HEK293 (cell line): Measurements from ENCODE around the gene PHKA1.
A peak's percentile ranks its signal among the peaks of the same experiment; 100 is the strongest.

Experiments used
- CTCF ChIA-PET: fragments of 350-600 bp; formaldehyde crosslinking; extraction: SDS; loops from one replicate; lab custom pipeline; 2021; ENCODE audit warnings: antibody characterized with exemption; lab: Yijun Ruan, JAX
- POLR2A ChIA-PET: fragments of 300-600 bp; formaldehyde crosslinking; extraction: SDS; loops from one replicate; lab custom pipeline; 2020; ENCODE audit warnings: antibody characterized with exemption, inconsistent platforms; lab: Yijun Ruan, JAX
- H3K27ac ChIP-seq: fragments of 200-500 bp; sonication (Bioruptor generic); 2 replicates; pipeline ENCODE4 v1.5.1; 2014; ENCODE audit warnings: low read depth, low read length, control low read depth, inconsistent platforms; ENCODE audit errors: extremely low read depth
- H3K36me3 ChIP-seq, 2 experiments: fragments of 200-500 bp in 1 of 2; sonication (Bioruptor generic) in 1 of 2; 1 replicate in 1 of 2; 2 replicates in 1 of 2; pipeline ENCODE4 v1.5.1; 2014 to 2017; ENCODE audit warnings: inconsistent platforms in 2 of 2, low read length in 2 of 2; ENCODE audit not compliant: control insufficient read depth in 2 of 2, insufficient read depth in 1 of 2
- H3K4me1 ChIP-seq: fragments of 200-500 bp; sonication (Bioruptor generic); 2 replicates; pipeline ENCODE4 v1.5.1; 2014; ENCODE audit warnings: mild to moderate bottlenecking, low read length, inconsistent platforms; ENCODE audit not compliant: control insufficient read depth, insufficient read depth
- H3K4me3 ChIP-seq: 2 replicates; pipeline ENCODE4 v1.5.1; 2011; ENCODE audit warnings: low read depth, mild to moderate bottlenecking, control low read depth, low read length, moderate library complexity
- H3K9me3 ChIP-seq: fragments of 200-500 bp; sonication (Bioruptor generic); 2 replicates; pipeline ENCODE4 v1.5.1; 2014; ENCODE audit warnings: low read depth, low read length, inconsistent platforms; ENCODE audit not compliant: control insufficient read depth, insufficient read depth
- GLIS1 ChIP-seq: fragments of 450-650 bp; formaldehyde crosslinking; IDR thresholded peaks from 2 replicates; pipeline ENCODE4 v1.5.1; 2016; ENCODE audit warnings: missing biosample characterization, missing genetic modification characterization
- PATZ1 ChIP-seq: fragments of 450-650 bp; formaldehyde crosslinking; IDR thresholded peaks from 2 replicates; pipeline ENCODE4 v1.5.1; 2016; ENCODE audit warnings: missing biosample characterization, missing genetic modification characterization
- PRDM10 ChIP-seq: fragments of 450-650 bp; formaldehyde crosslinking; IDR thresholded peaks from 2 replicates; pipeline ENCODE4 v1.5.1; 2016; ENCODE audit warnings: missing biosample characterization, missing genetic modification characterization
- ZBTB17 ChIP-seq: fragments of 450-650 bp; formaldehyde crosslinking; IDR thresholded peaks from 2 replicates; pipeline ENCODE4 v1.5.1; 2016; ENCODE audit warnings: missing biosample characterization, missing genetic modification characterization
- ZFHX2 ChIP-seq: fragments of 450-650 bp; formaldehyde crosslinking; conservative IDR thresholded peaks from 2 replicates; pipeline ENCODE4 v1.5.1; 2016; ENCODE audit warnings: missing biosample characterization, missing genetic modification characterization
- ZFP3 ChIP-seq: fragments of 450-650 bp; formaldehyde crosslinking; IDR thresholded peaks from 2 replicates; pipeline ENCODE4 v1.5.1; 2016; ENCODE audit warnings: low read depth, missing biosample characterization, missing genetic modification characterization
- ZNF121 ChIP-seq: fragments of 450-650 bp; formaldehyde crosslinking; IDR thresholded peaks from 2 replicates; pipeline ENCODE4 v1.5.1; 2016; ENCODE audit warnings: missing biosample characterization, missing genetic modification characterization
- ZNF2 ChIP-seq: fragments of 450-650 bp; formaldehyde crosslinking; IDR thresholded peaks from 2 replicates; pipeline ENCODE4 v1.5.1; 2016; ENCODE audit warnings: missing biosample characterization, missing genetic modification characterization
- ZNF274 ChIP-seq, 2 experiments: fragments of 200-500 bp in 1 of 2; fragments of 450-650 bp in 1 of 2; sonication (Bioruptor generic) in 1 of 2; formaldehyde crosslinking in 1 of 2; IDR thresholded peaks; 2 replicates each; pipeline versions ENCODE4 v1.5.1 to v1.6.1; 2014 to 2016; ENCODE audit warnings: borderline replicate concordance in 1 of 2, inconsistent platforms in 1 of 2, low read length in 1 of 2, missing biosample characterization in 1 of 2, missing genetic modification characterization in 1 of 2
- ZNF335 ChIP-seq: fragments of 450-650 bp; formaldehyde crosslinking; conservative IDR thresholded peaks from 2 replicates; pipeline ENCODE4 v1.5.1; 2016; ENCODE audit warnings: missing biosample characterization, missing genetic modification characterization
- ZNF362 ChIP-seq: fragments of 450-650 bp; formaldehyde crosslinking; IDR thresholded peaks from 2 replicates; pipeline ENCODE4 v1.5.1; 2016; ENCODE audit warnings: missing biosample characterization, missing genetic modification characterization
- ZNF366 ChIP-seq: fragments of 450-650 bp; formaldehyde crosslinking; conservative IDR thresholded peaks from 2 replicates; pipeline ENCODE4 v1.5.1; 2016; ENCODE audit warnings: missing biosample characterization, missing genetic modification characterization
- ZSCAN18 ChIP-seq: fragments of 450-650 bp; formaldehyde crosslinking; IDR thresholded peaks from 2 replicates; pipeline ENCODE4 v1.5.1; 2016; ENCODE audit warnings: missing biosample characterization, missing genetic modification characterization
- TF ChIP-seq, protein P1 (sequence below): fragments of 450-650 bp; formaldehyde crosslinking; IDR thresholded peaks from 2 replicates; pipeline ENCODE4 v1.5.1; 2017; ENCODE audit warnings: missing biosample characterization, missing genetic modification characterization
- TF ChIP-seq, protein P2 (sequence below): fragments of 450-650 bp; formaldehyde crosslinking; IDR thresholded peaks from 2 replicates; pipeline ENCODE4 v1.5.1; 2016; ENCODE audit warnings: missing biosample characterization, missing genetic modification characterization

The PHKA1 gene

DNA sequence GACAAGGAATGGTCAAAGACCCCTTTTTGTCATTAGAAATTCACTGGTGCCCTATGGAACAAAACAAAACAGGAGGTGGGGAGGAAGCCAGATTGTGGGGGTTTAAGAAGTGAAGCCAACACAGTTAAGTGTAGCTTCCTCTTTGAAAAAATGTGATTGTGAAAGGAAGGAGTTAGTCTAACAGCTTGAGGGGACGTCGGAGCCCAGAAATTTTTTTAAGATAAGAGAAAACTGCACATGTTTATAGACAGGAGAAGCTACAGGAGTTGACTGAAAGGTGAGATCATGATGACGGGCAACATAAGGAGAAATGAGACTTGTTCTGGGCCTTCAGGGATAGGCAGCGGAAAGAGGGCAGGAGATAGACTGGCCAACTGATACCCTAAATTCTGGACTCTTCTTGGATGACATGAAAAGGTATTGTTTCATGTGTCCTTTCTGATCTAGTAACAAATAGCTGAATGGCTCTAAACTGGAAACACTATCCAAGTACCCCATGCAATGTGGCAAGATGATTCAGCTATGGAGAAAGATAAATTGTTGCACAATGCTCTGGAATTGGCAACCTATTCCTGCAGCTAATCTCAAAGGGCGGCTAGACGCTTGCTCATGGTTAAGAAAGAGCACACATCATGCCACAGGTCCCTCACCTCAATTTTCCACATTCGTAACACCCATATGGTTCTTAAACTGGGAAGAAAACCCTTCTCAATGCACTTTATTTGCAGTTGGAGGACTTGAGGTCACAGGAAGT, 137.8 kb downstream of the PHKA1 start (continued):
- TF ChIP-seq, protein P1, sequence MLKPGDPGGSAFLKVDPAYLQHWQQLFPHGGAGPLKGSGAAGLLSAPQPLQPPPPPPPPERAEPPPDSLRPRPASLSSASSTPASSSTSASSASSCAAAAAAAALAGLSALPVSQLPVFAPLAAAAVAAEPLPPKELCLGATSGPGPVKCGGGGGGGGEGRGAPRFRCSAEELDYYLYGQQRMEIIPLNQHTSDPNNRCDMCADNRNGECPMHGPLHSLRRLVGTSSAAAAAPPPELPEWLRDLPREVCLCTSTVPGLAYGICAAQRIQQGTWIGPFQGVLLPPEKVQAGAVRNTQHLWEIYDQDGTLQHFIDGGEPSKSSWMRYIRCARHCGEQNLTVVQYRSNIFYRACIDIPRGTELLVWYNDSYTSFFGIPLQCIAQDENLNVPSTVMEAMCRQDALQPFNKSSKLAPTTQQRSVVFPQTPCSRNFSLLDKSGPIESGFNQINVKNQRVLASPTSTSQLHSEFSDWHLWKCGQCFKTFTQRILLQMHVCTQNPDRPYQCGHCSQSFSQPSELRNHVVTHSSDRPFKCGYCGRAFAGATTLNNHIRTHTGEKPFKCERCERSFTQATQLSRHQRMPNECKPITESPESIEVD (tag by site-specific recombination) = no peak
- TF ChIP-seq ZFP3 (tag by site-specific recombination) = no peak
- TF ChIP-seq ZFHX2 (tag by site-specific recombination) = no peak
- no peak for TF ChIP-seq GLIS1
- no peak for TF ChIP-seq ZSCAN18
- TF ChIP-seq ZNF121 (tag by site-specific recombination) = no peak

- H3K27ac ChIP-seq = no peak overlapping the region
- TF ChIP-seq PATZ1 (0 out of 2 replicates have a peak, but pooled peaks have one; percentile 19), ZNF362 (tag by site-specific recombination) (peak; percentile 94), ZNF366 (no peak), ZBTB17 (peak; percentile 23; the same call in 1 of the 2 replicates), ZNF2 (peak; percentile 4; the same call in 1 of the 2 replicates), PRDM10 (tag by site-specific recombination) (peak; percentile 74), ZNF274 (IDR thresholded peaks at IDR 0.05; ENCODE audit: low read length) (no peak), ZNF274 (tag by site-specific recombination; IDR thresholded peaks at IDR 0.05; ENCODE audit: borderline replicate concordance) (no peak), ZNF335 (peak; percentile 92)
- TF ChIP-seq, protein P2, sequence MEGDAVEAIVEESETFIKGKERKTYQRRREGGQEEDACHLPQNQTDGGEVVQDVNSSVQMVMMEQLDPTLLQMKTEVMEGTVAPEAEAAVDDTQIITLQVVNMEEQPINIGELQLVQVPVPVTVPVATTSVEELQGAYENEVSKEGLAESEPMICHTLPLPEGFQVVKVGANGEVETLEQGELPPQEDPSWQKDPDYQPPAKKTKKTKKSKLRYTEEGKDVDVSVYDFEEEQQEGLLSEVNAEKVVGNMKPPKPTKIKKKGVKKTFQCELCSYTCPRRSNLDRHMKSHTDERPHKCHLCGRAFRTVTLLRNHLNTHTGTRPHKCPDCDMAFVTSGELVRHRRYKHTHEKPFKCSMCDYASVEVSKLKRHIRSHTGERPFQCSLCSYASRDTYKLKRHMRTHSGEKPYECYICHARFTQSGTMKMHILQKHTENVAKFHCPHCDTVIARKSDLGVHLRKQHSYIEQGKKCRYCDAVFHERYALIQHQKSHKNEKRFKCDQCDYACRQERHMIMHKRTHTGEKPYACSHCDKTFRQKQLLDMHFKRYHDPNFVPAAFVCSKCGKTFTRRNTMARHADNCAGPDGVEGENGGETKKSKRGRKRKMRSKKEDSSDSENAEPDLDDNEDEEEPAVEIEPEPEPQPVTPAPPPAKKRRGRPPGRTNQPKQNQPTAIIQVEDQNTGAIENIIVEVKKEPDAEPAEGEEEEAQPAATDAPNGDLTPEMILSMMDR (tag by site-specific recombination) = 0 out of 2 replicates have a peak, but pooled peaks have one; percentile 22
- TF ChIP-seq, all 188 proteins: peak for 7
- H3K4me3 ChIP-seq = peak overlapping the region; percentile 63
- no peaks in the 10 kb centered on the region; the same call in none of the 2 replicates for H3K9me3 ChIP-seq
- ChIA-PET CTCF (no interaction called here), POLR2A (interaction anchor here (0.7 kb wide), 2 partner anchors 74 to 296 kb away, joined by 3 to 5 read pairs; partner anchors contain the start of gene RPS4X)
- peaks cover 8 to 20% of the 10 kb centered on the region in 2 experiments for H3K36me3 ChIP-seq
- H3K4me1 ChIP-seq = no peaks in the 10 kb centered on the region
Measured at GRCh38 chrX:72573158-72573511, 141.0 kb downstream of the PHKA1 start.
